NCI-H526 treated with DMSO at 0.1 percent for 48 hours (cell line): ENCODE results near the gene KRT38.
"Not testable (repeated sequence)": the region's sequence is repeated elsewhere in the genome, so short reads cannot be mapped to it uniquely, and the experiment has no call there.

ENCODE experiments used
- DNase-seq: peaks from one replicate; lab custom pipeline; 2025; lab: John Stamatoyannopoulos, UW

Gene KRT38

DNA sequence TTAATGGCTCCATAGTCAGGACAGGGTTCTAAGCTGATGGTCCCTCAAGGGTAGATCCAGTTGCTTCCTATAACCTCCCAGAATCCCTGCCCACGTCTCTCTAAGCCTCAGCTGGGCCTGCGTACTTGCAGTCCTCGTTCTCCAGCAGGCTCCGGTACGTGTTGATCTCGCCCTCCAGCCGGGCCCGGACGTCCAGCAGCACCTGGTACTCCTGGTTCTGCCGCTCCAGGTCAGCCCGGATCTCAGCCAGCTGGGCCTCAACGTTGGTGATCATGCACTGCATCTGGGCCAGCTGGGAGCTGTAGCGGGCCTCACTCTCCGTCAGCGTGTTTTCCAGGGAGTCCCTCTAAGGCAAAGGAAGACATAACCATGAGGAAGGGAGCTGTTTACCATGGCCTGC is 21.9 kb upstream of the KRT38 start:
- no peak for DNase-seq

DNA sequence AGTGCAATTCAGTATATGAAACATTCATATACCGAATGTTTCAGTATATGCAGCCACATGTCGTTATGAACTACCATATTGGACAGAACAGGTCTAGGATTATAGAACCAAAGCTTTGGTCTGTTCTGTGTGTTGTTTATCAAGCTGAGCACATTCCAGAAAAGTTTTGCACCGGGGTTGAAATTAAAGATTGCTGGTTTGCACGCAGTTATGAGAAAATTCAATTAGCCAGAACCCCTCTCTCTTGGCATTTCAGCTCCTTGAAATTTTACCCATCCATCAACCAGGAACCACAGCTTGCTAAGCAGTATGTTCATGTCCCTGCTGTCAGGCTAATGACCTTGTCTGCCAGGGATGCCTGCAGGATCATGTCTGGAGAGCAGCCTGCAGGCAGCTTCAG is 16.9 kb upstream of the KRT38 start:
- no peak for DNase-seq

DNA sequence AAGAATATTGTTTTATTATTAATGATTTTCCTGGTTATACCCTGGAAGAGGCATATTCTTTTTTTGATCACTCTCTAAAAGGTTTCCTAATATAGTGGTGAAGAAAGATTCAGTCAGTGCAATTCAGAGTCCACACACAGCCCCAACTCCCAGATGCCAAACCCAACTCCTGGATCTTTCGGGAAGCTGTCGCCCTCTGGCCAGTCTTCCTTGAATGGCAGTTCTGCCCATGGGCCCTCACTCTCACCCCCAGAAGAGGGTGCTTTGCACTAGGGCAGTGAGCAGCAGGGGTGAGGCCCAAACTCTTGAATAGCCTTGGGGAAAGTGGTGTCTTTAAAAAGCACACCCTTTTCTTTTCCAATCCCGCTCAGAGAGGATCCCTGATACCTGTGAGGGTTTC is 15.4 kb upstream of the KRT38 start:
- no peak for DNase-seq

DNA sequence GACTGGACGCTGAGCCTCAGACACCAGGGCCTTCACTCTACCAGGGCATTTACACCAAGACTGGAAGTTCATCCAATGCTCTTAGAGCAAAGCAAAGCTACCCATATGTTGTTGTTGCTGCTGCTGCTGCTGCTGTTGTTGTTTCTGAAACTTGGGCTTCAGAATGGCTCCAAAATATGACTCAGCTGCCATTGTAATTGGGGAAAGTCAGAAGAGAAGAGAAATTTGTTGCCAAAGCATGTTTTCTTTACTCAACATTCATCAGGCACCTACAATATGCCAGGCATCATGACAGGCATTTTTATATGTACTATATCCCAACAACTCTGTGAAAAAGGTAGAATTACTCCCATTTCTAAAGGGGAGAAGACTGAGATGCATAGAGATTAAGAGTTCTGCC is 14.5 kb upstream of the KRT38 start:
- no peak for DNase-seq

DNA sequence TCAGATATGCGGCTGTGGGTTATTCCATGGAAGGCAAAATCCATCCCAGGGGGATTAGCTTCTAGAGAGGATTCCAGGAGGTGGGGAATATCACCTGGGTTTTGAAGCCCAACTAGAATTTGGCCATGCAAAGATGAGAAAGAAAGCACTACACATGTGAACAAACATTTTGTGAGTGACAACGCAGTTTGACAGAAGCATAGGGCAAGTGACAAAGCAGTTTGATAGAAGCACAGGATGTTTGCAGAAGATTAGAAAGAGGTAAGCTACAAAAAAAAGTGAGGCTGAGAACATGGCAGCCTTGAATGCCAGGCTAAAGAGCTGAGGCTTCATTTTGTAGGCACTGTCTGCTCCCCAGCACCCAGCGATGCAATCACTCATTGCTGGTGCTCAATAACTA is 12.3 kb upstream of the KRT38 start:
- no peak for DNase-seq

DNA sequence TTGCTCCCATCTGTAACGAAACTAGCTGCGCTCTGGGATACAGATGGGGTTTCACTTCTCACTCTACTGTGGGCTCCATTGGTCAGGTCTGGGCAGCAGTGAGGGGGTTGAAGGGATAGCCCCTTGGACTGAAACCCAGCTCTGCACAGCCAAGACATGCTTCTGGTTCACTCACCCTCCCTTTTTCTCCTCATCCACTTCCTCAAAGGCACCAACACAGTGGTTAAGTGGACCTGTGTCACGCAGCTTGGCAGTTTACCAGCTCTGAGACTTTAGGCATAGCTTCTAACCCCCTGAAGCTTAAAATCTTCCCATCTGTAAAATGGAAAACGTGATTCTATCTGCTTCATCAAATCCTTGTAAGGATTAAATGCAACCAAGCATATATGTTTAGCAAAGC is 11.5 kb upstream of the KRT38 start:
- no peak for DNase-seq

DNA sequence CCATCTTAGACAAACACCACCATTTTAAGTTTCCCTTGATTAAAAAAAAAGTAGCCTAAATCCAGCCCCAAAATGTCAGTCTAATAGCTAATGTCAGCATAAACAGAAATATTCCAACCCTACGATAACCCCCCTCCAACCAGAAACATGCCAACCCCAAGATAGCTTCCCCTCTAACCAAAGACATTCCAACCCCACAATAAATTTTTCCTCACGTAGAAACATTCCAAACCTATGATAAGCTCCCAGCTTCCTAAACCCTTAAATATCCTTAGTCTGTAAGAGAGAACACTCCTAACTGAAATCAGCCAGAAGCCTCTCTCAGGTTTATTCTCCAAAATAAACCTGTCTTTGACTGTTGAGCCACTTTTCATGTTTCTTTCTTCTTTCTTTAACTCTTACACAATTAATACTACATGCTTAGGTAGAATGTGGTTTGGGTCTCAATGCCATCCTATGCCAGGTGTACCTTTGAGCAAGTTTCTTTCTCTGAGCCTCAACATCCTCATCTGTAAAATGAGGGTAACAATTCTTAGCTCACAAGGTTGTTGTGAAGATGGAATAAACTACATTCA is 10.5 kb upstream of the KRT38 start:
- DNase-seq, result no peak

DNA sequence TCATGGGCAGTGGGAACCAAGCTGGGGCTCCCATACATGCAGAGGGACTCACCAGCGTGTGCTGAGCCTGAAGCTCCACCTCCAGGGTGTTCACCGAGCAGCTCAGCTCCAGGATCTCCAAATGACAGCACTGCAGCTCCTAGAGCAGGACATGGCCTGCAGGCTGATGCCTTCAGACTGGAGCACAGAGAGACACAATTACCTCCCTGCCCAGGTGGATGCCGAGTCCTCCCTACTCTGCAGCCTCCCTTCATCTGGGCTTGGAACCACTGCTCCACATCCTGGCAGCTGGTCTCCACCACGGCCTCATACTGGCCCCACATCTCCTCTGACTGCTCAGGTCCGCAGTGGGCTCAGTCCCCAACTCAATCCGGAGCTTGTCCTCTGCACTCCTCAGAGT is 8.2 kb upstream of the KRT38 start:
- no peak for DNase-seq

DNA sequence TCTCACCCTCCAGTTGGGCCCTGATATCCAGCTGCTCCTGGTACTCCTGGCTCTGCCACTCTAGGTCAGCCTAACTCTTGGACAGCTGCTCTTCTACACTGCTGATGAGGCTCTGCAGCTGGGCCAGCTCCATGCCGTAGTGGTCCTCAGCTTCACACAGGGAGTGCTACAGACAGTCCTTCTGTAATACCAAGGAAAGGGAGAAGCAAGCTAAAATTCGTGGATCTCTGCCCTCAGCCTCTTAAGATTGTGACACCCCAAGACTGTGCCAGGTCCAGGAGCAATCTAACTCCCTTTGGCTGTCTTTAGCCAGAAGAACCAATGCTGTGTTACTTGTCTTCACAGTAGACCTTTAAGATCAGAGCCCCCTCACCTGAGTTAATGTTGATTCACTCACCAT is 7.7 kb upstream of the KRT38 start:
- DNase-seq, result no peak

DNA sequence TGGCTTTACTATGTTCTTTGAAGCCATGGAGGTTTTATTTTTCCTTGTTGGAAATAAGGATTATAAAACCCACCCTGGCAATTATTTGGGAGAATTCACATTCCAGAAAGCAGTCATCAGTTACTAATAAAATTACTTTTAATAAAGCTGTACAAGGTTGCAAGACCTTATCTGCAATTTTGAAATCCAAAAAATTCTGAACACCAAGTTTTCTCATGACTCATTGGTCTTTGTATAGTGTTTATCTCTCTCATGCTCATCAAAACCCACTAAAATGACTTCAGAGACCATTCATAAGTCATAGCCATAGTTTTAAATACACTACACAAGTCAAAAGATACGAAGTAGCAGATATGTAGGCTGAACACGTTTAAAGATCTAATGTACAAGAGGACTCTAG is 6.0 kb upstream of the KRT38 start:
- DNase-seq, result no peak

DNA sequence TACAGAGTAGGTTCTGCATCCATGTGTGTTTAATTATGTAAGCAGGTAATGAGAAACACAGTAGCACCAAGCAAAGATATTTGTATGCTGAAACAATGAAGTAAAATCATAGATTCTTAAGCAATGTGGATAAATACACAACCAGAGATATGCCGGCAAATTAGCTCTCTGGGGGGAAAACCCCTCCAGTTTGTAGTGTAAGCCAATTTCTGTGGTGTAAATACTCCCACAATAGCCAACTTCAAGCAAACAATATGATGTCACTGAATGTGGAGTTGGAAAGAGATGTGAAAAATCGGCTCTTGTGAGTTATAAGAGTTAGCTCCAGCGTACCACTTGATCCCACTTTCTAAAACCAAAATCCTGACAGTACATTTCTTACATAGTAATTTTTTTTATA is 3.9 kb upstream of the KRT38 start:
- no peak for DNase-seq

DNA sequence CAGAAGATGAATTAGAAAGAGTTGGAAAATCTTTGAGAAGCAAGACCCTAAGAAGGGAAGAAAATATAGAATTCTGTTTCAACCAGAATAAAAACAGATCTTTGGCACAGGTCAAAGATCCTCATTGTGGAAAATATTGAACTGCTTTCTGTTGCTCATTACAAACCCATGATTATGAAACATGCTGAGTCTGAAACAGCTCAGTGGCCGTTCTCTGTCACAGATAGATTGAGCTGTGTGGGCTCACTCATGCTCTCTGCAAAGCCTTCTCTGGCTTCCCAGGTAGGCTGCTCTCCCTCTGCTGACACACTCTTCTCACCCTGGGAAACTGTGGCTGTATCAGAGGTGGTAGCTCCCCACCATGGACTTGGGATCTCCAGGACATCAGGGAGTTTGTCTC is 3.4 kb upstream of the KRT38 start:
- no peak for DNase-seq

DNA sequence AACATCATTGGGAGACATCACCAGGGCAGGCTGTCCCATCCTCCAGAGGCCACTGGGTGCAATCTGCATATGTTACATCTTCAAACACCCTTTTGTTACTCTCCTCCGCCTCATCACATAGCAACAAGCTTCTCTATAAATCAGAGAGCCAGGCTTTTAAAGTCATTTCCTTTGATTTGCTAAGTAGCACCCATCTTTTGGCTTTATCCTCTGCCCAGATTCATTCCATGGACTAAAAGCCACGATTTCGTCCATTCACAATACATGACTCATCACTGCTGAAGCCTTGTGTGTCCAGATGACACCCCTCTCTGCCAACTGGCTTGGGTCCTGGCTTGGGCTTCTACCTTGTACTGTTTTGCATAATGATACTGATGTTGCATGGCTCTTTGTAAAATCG is 2.0 kb upstream of the KRT38 start:
- DNase-seq, result no peak

DNA sequence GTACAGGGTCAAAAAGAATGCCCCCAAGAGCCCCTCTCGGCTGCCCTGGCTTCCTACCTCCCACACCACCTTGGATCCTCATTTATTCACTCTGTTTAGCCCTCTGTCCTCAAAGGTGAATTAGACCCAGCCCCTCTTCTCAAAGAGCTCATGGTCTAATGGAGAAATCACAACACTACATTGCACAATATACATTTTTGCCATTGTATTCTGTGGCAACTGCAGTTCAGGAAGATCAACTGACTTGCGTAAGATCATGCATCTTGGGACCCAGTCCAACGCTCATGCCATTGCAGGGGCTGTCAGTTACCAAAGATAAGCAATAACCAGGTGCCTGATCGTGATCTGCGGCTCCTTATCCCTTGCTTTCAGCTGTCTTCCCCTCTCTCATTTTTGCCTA is 1.4 kb downstream of the KRT38 start:
- DNase-seq, result no peak

DNA sequence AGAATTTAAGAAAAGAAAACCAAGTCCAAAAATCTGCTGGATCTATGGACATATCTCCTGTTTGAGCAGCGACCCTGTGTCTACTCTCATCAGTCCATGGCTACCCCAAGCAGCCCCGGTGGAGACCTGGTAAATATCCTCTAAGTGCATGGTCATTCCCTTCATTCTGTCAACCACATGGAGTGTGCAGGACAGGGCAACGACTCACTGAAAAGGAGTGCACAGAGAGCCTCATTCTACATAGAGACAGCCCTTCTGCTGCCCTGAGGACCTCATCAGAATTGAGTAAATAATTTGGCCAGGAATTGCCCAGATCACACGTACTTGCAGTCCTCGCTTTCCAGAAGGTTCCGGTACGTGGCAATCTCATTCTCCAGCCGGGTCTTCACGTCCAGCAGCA is 3.0 kb downstream of the KRT38 start:
- no peak for DNase-seq

DNA sequence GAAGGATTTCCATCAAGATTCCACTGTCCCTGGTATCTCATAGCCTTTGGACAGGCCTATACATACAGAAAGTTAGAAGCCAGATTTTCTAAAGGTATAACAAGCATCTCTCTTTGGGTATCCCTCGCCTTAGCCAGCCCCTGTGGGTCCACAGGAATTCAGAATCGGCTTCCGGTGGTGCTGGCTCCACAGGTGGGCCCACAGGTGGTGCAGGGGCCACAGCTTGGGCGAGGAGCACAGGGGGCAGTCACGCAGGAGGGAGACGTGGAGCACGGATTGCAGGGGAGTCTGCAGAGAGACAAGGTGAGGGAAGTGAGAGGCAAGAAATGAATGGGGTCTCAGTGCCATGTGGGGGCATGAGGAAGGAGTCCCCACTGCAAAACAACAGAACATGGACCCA is 3.5 kb downstream of the KRT38 start:
- DNase-seq, result no peak

DNA sequence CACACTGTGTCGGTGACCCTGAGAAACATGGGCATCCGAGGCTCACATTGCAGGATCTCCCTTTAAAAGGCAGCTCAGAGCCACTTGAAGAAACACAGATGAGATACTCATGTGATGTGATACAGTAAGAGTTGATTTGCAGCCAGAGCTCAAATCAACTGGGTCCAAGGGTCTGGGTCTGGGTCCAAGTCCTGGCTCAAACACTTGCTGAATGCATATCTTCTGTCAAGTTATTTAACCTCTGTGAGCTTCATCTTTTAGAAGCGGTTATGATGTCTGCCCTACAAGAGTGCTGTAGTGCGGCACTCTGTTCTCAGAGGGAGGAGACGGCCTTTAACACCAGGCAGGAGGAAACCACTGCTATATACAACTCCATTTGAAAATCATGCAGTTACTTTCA is 6.4 kb downstream of the KRT38 start:
- DNase-seq, result no peak

DNA sequence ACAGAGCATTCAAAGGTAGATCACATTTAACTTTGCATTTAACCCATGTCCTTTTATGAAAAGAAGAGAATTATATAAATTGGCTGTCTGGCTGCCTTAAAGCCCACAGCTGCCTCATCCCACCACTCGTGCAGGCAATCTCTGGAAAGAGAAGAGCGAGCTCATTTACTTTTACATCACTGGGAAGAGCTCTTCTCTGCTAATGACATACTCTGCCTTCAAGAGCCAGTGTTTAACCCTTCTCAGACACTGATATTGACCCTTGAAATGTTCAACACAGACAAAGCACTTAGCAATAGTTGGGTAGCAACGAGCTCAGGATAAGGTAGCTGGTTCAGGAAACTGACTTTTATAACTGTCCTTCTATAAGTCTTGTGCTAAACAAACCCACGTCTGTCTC is 6.8 kb downstream of the KRT38 start:
- DNase-seq, result no peak

DNA sequence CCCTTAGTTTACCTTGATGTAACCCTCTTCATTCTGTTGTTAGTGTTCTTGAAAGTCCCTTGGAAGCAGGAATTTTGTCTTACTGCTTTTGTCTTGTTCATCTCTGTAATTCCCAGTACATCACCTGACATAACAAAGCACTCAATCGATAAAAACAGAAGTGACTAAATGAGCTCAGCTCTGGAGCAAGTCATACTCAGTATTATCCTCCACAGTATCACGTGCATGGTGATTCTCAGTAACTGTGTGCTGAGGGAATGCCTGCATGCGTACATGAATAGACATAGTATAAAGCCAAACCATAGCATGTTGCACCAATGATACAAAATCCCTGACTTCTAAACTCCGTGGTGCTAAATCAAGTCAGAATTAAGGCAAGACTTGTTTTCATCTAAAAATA is 7.2 kb downstream of the KRT38 start:
- DNase-seq, result no peak

DNA sequence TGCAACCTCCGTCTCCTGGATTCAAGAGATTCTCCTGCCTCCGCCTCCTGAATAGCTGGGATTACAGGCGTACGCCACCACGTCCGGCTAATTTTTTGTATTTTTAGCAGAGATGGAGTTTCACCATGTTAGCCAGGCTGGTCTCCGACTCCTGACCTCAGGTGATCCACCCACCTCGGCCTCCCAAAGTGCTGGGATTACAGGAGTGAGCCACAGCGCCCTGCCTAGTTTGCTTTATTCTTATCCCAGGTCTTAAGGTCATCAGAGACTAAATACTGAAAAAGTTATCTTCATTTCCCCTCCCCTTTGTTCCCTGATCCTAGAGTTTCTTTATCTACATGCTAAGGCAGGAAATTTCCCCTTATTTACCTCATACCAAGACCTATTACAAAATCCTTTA is 10.4 kb downstream of the KRT38 start:
- DNase-seq, result not testable (repeated sequence)

DNA sequence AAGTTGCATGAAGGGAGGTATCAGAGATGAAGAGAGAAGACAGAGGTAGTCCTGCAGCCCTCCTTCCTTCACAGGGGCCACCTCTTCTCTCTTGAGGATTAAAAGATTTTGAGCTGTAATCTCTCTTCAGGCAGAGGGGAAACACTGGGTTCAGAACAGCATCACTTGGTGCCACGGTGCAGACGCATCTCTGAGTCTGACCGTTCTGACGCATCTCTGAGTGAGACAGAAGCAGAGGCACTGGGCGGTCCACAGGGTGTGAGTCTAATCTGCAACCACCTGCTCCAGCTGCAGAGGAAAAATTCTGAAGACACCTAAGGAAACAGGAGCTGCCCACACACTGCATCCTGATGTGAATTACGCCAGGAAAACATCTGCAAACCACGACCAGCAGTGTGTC is 11.1 kb downstream of the KRT38 start:
- DNase-seq, result no peak

DNA sequence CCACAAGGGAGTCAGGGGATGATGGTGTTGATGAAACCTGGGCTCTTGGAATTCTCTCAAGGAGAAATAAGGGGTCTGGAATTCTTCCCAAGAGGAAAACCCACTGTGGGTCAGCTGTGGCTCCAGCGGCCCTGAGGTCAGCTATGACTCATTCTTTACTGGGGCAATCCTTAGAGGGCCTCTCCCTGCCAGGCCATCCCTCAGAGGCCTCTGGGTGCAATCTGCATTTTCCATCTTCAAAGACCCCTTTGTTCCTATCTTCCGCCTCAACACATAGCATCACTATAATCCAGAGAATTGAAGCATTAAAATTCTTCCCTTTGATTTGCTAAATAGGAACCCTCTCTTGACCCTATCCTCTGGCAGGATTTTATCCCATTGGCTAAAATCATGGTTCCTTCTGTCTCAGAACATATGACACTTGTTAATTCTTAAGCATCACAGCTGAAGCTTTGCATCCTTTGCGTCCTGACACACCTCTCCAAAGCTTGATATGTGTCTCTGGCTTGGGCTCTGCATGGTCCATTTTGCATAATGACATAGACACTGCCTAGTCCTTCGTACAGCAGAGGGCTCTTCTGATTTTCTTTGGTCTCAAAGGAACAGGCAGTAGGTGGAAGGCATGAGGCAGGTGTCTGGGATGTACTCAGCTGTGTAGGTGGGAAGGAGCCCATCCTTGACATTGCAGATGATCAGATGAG is 12.0 kb downstream of the KRT38 start:
- no peak for DNase-seq

DNA sequence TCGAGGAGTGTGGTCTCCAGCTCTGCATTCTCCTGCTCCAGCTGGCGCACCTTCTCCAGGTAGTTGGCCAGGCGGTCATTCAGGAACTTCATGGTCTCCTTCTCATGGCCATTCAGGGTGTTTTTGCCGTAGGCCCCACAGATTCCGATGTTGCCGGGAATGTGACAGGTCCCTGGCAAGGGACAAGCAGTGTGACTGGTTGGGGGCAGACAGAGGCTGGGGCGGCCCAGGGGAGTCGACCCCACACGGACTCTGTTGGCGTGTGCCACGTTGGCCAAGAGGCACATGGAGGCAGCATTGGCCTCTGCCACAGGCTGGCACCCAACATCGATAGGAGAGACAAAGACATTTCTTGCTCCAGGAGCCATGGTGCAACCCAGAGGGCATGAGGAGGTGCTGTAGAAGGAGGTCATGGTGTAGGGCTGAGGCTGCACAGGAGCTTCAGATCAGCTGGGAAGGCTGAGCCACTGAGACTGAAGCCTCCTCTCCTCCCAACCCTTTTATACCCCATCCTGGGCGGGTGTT is 16.6 kb downstream of the KRT38 start, which contains the start of gene KRT37:
Gene KRT37 (minus strand): TSS at position 475 of the 525 bp plus-strand sequence. CDS start 62 bp downstream, at position 413.
- DNase-seq, result no peak

DNA sequence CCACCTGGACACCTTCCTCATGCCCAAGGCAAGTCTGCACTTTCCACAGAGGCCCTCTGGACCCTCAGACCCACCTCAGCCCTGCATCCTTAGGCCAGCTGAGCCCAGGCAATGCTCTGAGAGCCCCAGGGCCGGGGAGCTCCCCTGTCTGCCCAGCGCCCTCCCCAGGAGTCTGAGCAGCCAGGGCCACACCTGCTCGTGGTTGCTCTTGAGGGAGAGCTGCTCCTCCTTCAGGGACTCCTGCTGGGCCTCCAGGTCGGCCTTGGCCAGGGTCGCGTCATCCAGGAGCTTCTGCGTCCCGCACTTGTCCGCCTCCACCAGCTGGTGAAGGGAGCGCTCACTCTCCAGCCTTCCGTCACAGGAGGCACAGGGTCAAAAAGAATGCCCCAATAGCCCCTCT is 18.2 kb downstream of the KRT38 start:
- not testable (repeated sequence) for DNase-seq
